CD4-positive, alpha-beta memory T cell (primary cell): ENCODE data around the gene IGFBPL1. TPM values are rescaled to one million over a fixed set of nuclear protein-coding genes. Genes with fewer than 3 reads are reported as not detected.
A peak's percentile ranks its signal among the peaks of the same experiment; 100 is the strongest.

Experiments
- CTCF ChIA-PET: fragments of 350-600 bp; sonication (Branson Sonifier 250); formaldehyde crosslinking; loops from one replicate; lab custom pipeline; 2021; ENCODE audit warnings: inconsistent platforms; ENCODE audit not compliant: partially characterized antibody; lab: Charles Lee
- POLR2A ChIA-PET: fragments of 350-600 bp; sonication (Branson Sonifier 250); formaldehyde crosslinking; loops from one replicate; lab custom pipeline; 2021; ENCODE audit not compliant: partially characterized antibody; lab: Charles Lee
- DNase-seq, 5 donors: peaks; one replicate each; pipeline versions ENCODE4 v3.0.0 to v3.0.0-alpha.2; 2020 to 2022; ENCODE audit warnings: mixed read lengths in 1 of 5
- H3K27ac ChIP-seq: one replicate; pipeline ENCODE4 v1.7.0; 2013; ENCODE audit warnings: low read depth, low read length
- H3K27me3 ChIP-seq: 2 replicates; pipeline ENCODE4 v1.7.0; 2013; ENCODE audit warnings: mild to moderate bottlenecking, low read length, moderate library complexity; ENCODE audit not compliant: insufficient read depth
- H3K36me3 ChIP-seq: 2 replicates; pipeline ENCODE4 v1.7.0; 2013; ENCODE audit warnings: mild to moderate bottlenecking, low read length, moderate library complexity; ENCODE audit not compliant: insufficient read depth
- H3K4me1 ChIP-seq: 2 replicates; pipeline ENCODE4 v1.7.0; 2013; ENCODE audit warnings: mild to moderate bottlenecking, low read length, moderate library complexity; ENCODE audit not compliant: insufficient read depth
- H3K4me3 ChIP-seq, 2 donors: one replicate each; pipeline ENCODE4 v1.7.0; 2013; ENCODE audit warnings: low read length in 2 of 2, mild to moderate bottlenecking in 1 of 2
- H3K9me3 ChIP-seq, 2 donors: one replicate each; pipeline ENCODE4 v1.7.0; 2013; ENCODE audit warnings: low read length in 2 of 2, control low read depth in 1 of 2; ENCODE audit not compliant: control insufficient read depth in 1 of 2
- H3K27ac Mint-ChIP-seq, 7 donors: one replicate each; pipeline ENCODE4 v1.8.0; 2020 to 2021; ENCODE audit warnings: mixed read lengths in 7 of 7, mild to moderate bottlenecking in 6 of 7, inconsistent platforms in 3 of 7, moderate library complexity in 3 of 7
- H3K27me3 Mint-ChIP-seq, 2 donors: one replicate each; pipeline ENCODE4 v1.8.0; 2020 to 2021; ENCODE audit warnings: mixed read lengths in 2 of 2
- H3K36me3 Mint-ChIP-seq, 2 donors: one replicate each; pipeline ENCODE4 v1.8.0; 2020 to 2021; ENCODE audit warnings: mixed read lengths in 2 of 2, inconsistent platforms in 1 of 2, mild to moderate bottlenecking in 1 of 2
- H3K4me1 Mint-ChIP-seq, 4 donors: one replicate each; pipeline ENCODE4 v1.8.0; 2020 to 2021; ENCODE audit warnings: mixed read lengths in 4 of 4, mild to moderate bottlenecking in 1 of 4
- H3K4me3 Mint-ChIP-seq, 8 donors: one replicate each; pipeline ENCODE4 v1.8.0; 2020 to 2021; ENCODE audit warnings: mixed read lengths in 8 of 8, mild to moderate bottlenecking in 7 of 8, moderate library complexity in 6 of 8, inconsistent platforms in 3 of 8
- H3K9me3 Mint-ChIP-seq, 8 donors: one replicate each; pipeline ENCODE4 v1.8.0; 2020 to 2021; ENCODE audit warnings: mixed read lengths in 8 of 8, mild to moderate bottlenecking in 5 of 8, inconsistent platforms in 3 of 8, moderate library complexity in 1 of 8
- intact Hi-C: fragments of 100-400 bp; cut with micrococcal nuclease; formaldehyde crosslinking; loops from one replicate; pipeline ENCODE4 v1.15.1; 2023
- polyA plus RNA-seq, 2 donors: library from polyadenylated mRNA; unstranded; fragments of 300-500 nt; fragmentation: Illumina TruSeq; gene quantifications; one replicate each; pipeline ENCODE4 v1.2.3, GENCODE V29; 2021
- total RNA-seq, 2 experiments: library from RNA; stranded (reverse); gene quantifications; one replicate each; pipeline ENCODE4 v1.2.3, GENCODE V29; 2021

The IGFBPL1 gene
- total and polyA plus RNA-seq, 4 experiments from 2014 or later = not detected

GRCh38 chr9:38392235-38393127 lies 31.8 kb downstream of the IGFBPL1 start, which contains the start of gene ALDH1B1:
Gene ALDH1B1 (plus strand): TSS chr9:38392702. CDS start chr9:38395749, 3,047 bp downstream.
- peaks cover 0 to 4% (median 0%) of the 10 kb centered on the region in 8 donors for H3K9me3 Mint-ChIP-seq
- H3K27me3 Mint-ChIP-seq = peaks cover 0 to 2% of the 10 kb centered on the region in 2 donors
- peak within 1 kb of the TSS; percentile 89 to 99 (median 96) for H3K4me3 Mint-ChIP-seq
- CTCF ChIA-PET = no interaction called here
- peak; percentile 38 to 55 (median 48) for DNase-seq
- peak within 1 kb of the TSS; percentile 68 to 96 (median 90) for H3K27ac Mint-ChIP-seq
- H3K4me1 ChIP-seq = peaks cover 14% of the 10 kb centered on the region
- H3K4me1 Mint-ChIP-seq = peaks cover 14 to 18% (median 17%) of the 10 kb centered on the region in 4 donors
- no peaks in the 10 kb centered on the region for H3K9me3 ChIP-seq
- H3K36me3 Mint-ChIP-seq = peaks cover 19 to 26% of the 10 kb centered on the region in 2 donors
- H3K36me3 ChIP-seq = no peaks in the 10 kb centered on the region
- intact Hi-C loops = no loop called here
- POLR2A ChIA-PET = no interaction called here
- H3K27me3 ChIP-seq = no peaks in the 10 kb centered on the region
- peak within 1 kb of the TSS; percentile 58 to 74 for H3K4me3 ChIP-seq
- H3K27ac ChIP-seq = peak within 1 kb of the TSS; percentile 57

GRCh38 chr9:38391278-38392118 lies 32.8 kb downstream of the IGFBPL1 start:
- no peak for DNase-seq
- ChIA-PET POLR2A (no interaction called here), CTCF (no interaction called here)
- Mint-ChIP-seq H3K4me3 (peak overlapping the region; percentile 89 to 99 (median 96)), H3K36me3 (peaks cover 10 to 19% of the 10 kb centered on the region in 2 donors), H3K4me1 (peaks cover 14 to 18% (median 17%) of the 10 kb centered on the region in 4 donors), H3K27ac (peak overlapping the region in 2 of 7 donors; percentile 79 to 89), H3K27me3 (peaks cover 0 to 2% of the 10 kb centered on the region in 2 donors), H3K9me3 (peaks cover 0 to 1% (median 0%) of the 10 kb centered on the region in 8 donors)
- Histone ChIP-seq H3K36me3 (no peaks in the 10 kb centered on the region), H3K4me3 (no peak overlapping the region), H3K27me3 (no peaks in the 10 kb centered on the region), H3K9me3 (no peaks in the 10 kb centered on the region), H3K27ac (no peak overlapping the region), H3K4me1 (peaks cover 14% of the 10 kb centered on the region)
- intact Hi-C loops = no loop called here

DNA sequence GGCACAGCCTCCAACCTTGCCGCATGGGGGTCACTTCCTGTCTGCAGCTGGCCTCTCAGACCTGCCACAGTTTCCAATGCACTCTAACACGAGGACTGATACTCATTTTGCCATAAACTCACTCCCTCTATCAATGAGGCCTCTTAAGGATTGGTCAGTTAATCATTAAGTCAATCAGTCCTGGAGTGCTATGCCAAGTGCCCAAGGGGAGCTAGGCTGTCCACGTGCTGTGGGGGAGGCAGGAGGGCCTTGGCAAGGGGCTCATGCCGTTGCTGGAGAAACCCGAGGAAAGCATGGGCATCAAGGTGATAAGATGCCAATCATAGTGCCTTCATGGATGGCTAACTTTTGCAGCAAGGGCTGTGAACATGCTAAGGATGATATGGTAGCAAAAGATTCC lies 33.4 kb downstream of the IGFBPL1 start:
- no peak overlapping the region for H3K27ac Mint-ChIP-seq
- no peaks in the 10 kb centered on the region for H3K36me3 ChIP-seq
- H3K9me3 Mint-ChIP-seq = peaks cover 0 to 1% (median 0%) of the 10 kb centered on the region in 8 donors
- peaks cover 0 to 2% of the 10 kb centered on the region in 2 donors for H3K27me3 Mint-ChIP-seq
- peak overlapping the region in 7 of 8 donors; percentile 8 to 99 (median 52) for H3K4me3 Mint-ChIP-seq
- H3K4me1 ChIP-seq = peaks cover 14% of the 10 kb centered on the region
- POLR2A ChIA-PET = no interaction called here
- no peak for DNase-seq
- no peaks in the 10 kb centered on the region for H3K27me3 ChIP-seq
- intact Hi-C loops = no loop called here
- H3K9me3 ChIP-seq = no peaks in the 10 kb centered on the region
- H3K27ac ChIP-seq = no peak overlapping the region
- no peak overlapping the region for H3K4me3 ChIP-seq
- H3K4me1 Mint-ChIP-seq = peaks cover 14 to 18% (median 17%) of the 10 kb centered on the region in 4 donors
- H3K36me3 Mint-ChIP-seq = peaks cover 4 to 13% of the 10 kb centered on the region in 2 donors
- CTCF ChIA-PET = no interaction called here

GRCh38 chr9:38390442-38390841 lies 33.8 kb downstream of the IGFBPL1 start:
- Histone ChIP-seq H3K4me3 (no peak overlapping the region), H3K27me3 (no peaks in the 10 kb centered on the region), H3K4me1 (peaks cover 14% of the 10 kb centered on the region), H3K36me3 (no peaks in the 10 kb centered on the region), H3K27ac (no peak overlapping the region), H3K9me3 (no peaks in the 10 kb centered on the region)
- Mint-ChIP-seq H3K4me1 (peaks cover 14 to 18% (median 17%) of the 10 kb centered on the region in 4 donors), H3K36me3 (peaks cover 4 to 10% of the 10 kb centered on the region in 2 donors), H3K4me3 (peak overlapping the region in 1 of 8 donors; percentile 69), H3K27me3 (peaks cover 2% of the 10 kb centered on the region in 2 donors), H3K9me3 (peaks cover 0 to 2% (median 0%) of the 10 kb centered on the region in 8 donors), H3K27ac (no peak overlapping the region)
- DNase-seq = no peak
- ChIA-PET CTCF (no interaction called here), POLR2A (no interaction called here)
- intact Hi-C loops = no loop called here

- ChIA-PET CTCF (no interaction called here), POLR2A (no interaction called here)
- Histone ChIP-seq H3K4me1 (peaks cover 14% of the 10 kb centered on the region), H3K27ac (no peak overlapping the region), H3K36me3 (no peaks in the 10 kb centered on the region), H3K27me3 (no peaks in the 10 kb centered on the region), H3K9me3 (no peaks in the 10 kb centered on the region), H3K4me3 (no peak overlapping the region)
- peaks cover 0 to 5% of the 10 kb centered on the region in 2 donors for H3K36me3 Mint-ChIP-seq
- H3K9me3 Mint-ChIP-seq = peaks cover 0 to 9% (median 0%) of the 10 kb centered on the region in 8 donors
- peaks cover 11 to 18% (median 16%) of the 10 kb centered on the region in 4 donors for H3K4me1 Mint-ChIP-seq
- intact Hi-C loops = no loop called here
- no peak overlapping the region for H3K4me3 Mint-ChIP-seq
- DNase-seq = no peak
- H3K27ac Mint-ChIP-seq = no peak overlapping the region
- peaks cover 2% of the 10 kb centered on the region in 2 donors for H3K27me3 Mint-ChIP-seq
Observed at GRCh38 chr9:38389313-38389712, 34.9 kb downstream of the IGFBPL1 start.

- ChIA-PET POLR2A (no interaction called here), CTCF (no interaction called here)
- Mint-ChIP-seq H3K27ac (no peak overlapping the region), H3K36me3 (peaks cover 0 to 5% of the 10 kb centered on the region in 2 donors), H3K27me3 (peaks cover 2% of the 10 kb centered on the region in 2 donors), H3K4me3 (no peak overlapping the region), H3K9me3 (peaks cover 0 to 9% (median 0%) of the 10 kb centered on the region in 8 donors), H3K4me1 (peaks cover 8 to 13% (median 11%) of the 10 kb centered on the region in 4 donors)
- Histone ChIP-seq H3K27me3 (no peaks in the 10 kb centered on the region), H3K27ac (no peak overlapping the region), H3K4me1 (peaks cover 13% of the 10 kb centered on the region), H3K4me3 (no peak overlapping the region), H3K36me3 (no peaks in the 10 kb centered on the region), H3K9me3 (no peaks in the 10 kb centered on the region)
- no peak for DNase-seq
- intact Hi-C loops = no loop called here
Observed at GRCh38 chr9:38388283-38389223, 35.7 kb downstream of the IGFBPL1 start.
